ENCODE measurements around the gene UGT8. TPM values are rescaled to one million over a fixed set of nuclear protein-coding genes. Genes with fewer than 3 reads are reported as not detected.
"Not testable (repeated sequence)": the region's sequence is repeated elsewhere in the genome, so short reads cannot be mapped to it uniquely, and the experiment has no call there.

UGT8 gene
- total RNA-seq, 1 donor from 2014 or later = 12.3 TPM

DNA sequence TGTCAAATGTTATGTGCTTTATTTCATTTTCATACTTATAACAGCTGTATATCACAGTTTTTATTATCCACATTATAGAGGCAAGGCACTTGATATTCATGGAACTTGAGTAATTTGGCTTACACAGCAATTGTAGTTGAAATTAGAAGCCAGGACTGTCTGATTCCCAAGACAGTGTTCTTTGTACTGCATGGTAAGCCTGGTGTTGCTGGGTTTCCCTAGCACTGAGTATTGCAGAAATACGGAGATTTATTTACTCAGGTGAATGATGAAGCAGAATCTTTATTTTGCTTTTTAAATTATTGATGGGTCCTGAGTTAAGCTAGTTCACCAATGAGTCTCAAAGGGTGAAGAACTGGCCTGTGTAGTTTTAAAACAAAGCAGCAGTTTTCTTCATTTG lies 70.0 kb downstream of the UGT8 start:
- no peak for TF ChIP-seq CTCF (IDR thresholded peaks at IDR 0.05; ENCODE audit: insufficient read depth, low read length, poor library complexity, severe bottlenecking)
- Histone ChIP-seq H3K4me3 (ENCODE audit: low read depth, low read length) (no peak overlapping the region), H3K27me3 (ENCODE audit: control insufficient read depth, insufficient read depth, low read length) (no peaks in the 10 kb centered on the region), H3K36me3 (ENCODE audit: control insufficient read depth, insufficient read depth, low read length) (no peaks in the 10 kb centered on the region)
- no peak for DNase-seq (ENCODE audit: low read depth)

DNA sequence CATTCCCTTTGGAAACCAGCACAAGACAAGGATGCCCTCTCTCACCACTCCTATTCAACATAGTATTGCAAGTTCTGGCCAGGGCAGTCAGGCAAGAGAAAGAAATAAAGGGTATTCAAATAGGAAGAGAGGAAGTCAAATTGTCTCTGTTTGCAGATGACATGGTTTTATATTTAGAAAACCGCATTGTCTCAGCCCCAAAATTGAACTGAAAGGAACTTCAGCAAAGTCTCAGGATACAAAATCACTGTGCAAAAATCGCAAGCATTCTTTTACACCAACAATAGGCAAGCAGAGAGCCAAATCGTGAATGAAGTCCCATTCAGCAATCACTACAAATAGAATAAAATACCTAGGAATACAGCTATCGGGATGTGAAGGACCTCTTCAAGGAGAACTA lies 72.1 kb downstream of the UGT8 start:
- H3K36me3 ChIP-seq (ENCODE audit: control insufficient read depth, insufficient read depth, low read length); H3K27me3 ChIP-seq (ENCODE audit: control insufficient read depth, insufficient read depth, low read length); H3K4me3 ChIP-seq (ENCODE audit: low read depth, low read length); DNase-seq (ENCODE audit: low read depth): not testable (repeated sequence)

- no peak overlapping the region for H3K4me3 ChIP-seq (ENCODE audit: low read depth, low read length)
- DNase-seq (ENCODE audit: low read depth) = no peak
- no peaks in the 10 kb centered on the region for H3K27me3 ChIP-seq (ENCODE audit: control insufficient read depth, insufficient read depth, low read length)
- TF ChIP-seq CTCF (IDR thresholded peaks at IDR 0.05; ENCODE audit: insufficient read depth, low read length, poor library complexity, severe bottlenecking) = no peak
- no peaks in the 10 kb centered on the region for H3K36me3 ChIP-seq (ENCODE audit: control insufficient read depth, insufficient read depth, low read length)
Measured at GRCh38 chr4:114673306-114673705, 74.7 kb downstream of the UGT8 start.

DNA sequence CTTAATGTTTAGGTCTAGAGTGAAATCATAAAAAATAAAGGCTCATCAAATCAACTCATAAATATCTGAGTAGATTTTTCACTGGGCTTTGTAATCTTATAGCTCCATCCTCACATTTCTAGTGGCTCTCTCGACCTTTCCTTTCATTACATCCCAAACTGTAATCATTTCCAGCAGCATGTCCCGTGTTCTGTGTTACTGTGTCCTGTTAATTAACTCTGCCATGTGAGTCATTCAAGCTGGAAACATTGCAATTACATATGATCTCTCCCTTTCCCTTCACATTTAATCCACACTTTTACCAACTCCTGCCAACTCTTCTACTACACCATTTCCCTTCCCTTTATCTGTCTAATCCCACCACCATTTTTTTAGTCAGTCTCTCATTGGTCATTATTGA lies 75.5 kb downstream of the UGT8 start:
- TF ChIP-seq CTCF (IDR thresholded peaks at IDR 0.05; ENCODE audit: insufficient read depth, low read length, poor library complexity, severe bottlenecking) = no peak
- H3K36me3 ChIP-seq (ENCODE audit: control insufficient read depth, insufficient read depth, low read length) = no peaks in the 10 kb centered on the region
- no peaks in the 10 kb centered on the region for H3K27me3 ChIP-seq (ENCODE audit: control insufficient read depth, insufficient read depth, low read length)
- no peak overlapping the region for H3K4me3 ChIP-seq (ENCODE audit: low read depth, low read length)
- DNase-seq (ENCODE audit: low read depth) = no peak

- H3K27me3 ChIP-seq (ENCODE audit: control insufficient read depth, insufficient read depth, low read length) = no peaks in the 10 kb centered on the region
- TF ChIP-seq CTCF (IDR thresholded peaks at IDR 0.05; ENCODE audit: insufficient read depth, low read length, poor library complexity, severe bottlenecking) = no peak
- no peaks in the 10 kb centered on the region for H3K36me3 ChIP-seq (ENCODE audit: control insufficient read depth, insufficient read depth, low read length)
- no peak overlapping the region for H3K4me3 ChIP-seq (ENCODE audit: low read depth, low read length)
- no peak for DNase-seq (ENCODE audit: low read depth)
Measured at GRCh38 chr4:114677346-114677979, 78.9 kb downstream of the UGT8 start.

- TF ChIP-seq CTCF (IDR thresholded peaks at IDR 0.05; ENCODE audit: insufficient read depth, low read length, poor library complexity, severe bottlenecking) = no peak
- no peaks in the 10 kb centered on the region for H3K27me3 ChIP-seq (ENCODE audit: control insufficient read depth, insufficient read depth, low read length)
- H3K4me3 ChIP-seq (ENCODE audit: low read depth, low read length) = no peak overlapping the region
- DNase-seq (ENCODE audit: low read depth) = no peak
- no peaks in the 10 kb centered on the region for H3K36me3 ChIP-seq (ENCODE audit: control insufficient read depth, insufficient read depth, low read length)
Measured at GRCh38 chr4:114684462-114684861, 85.9 kb downstream of the UGT8 start.

Data from kidney epithelial cell (primary cell).